ENCODE data around the gene HOXA9.

HOXA9 gene

DNA sequence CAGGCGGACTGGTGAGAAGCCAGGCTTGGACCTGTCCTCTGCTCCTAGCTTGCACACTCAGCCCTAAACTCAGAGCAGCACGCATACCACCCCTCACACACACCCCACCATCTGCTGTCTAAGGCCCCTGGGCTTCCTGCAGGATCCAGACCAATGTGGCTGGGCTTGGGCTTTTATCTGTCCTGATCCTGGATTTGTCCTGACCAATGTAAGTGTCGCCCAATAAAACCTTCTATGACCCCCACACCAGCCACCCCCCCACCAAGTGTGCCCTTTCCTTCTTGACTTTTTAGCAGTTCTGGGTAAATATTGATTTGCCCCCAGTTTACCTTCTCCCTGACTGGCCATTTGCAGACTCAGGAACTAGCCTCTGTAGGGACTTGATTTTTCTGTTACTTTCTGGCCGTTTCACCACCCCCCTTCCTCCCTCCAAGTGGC is 36.3 kb upstream of the HOXA9 start:
- no peak for FAIRE-seq
- no peak for DNase-seq (ENCODE audit: insufficient read length, low spot score)

DNA sequence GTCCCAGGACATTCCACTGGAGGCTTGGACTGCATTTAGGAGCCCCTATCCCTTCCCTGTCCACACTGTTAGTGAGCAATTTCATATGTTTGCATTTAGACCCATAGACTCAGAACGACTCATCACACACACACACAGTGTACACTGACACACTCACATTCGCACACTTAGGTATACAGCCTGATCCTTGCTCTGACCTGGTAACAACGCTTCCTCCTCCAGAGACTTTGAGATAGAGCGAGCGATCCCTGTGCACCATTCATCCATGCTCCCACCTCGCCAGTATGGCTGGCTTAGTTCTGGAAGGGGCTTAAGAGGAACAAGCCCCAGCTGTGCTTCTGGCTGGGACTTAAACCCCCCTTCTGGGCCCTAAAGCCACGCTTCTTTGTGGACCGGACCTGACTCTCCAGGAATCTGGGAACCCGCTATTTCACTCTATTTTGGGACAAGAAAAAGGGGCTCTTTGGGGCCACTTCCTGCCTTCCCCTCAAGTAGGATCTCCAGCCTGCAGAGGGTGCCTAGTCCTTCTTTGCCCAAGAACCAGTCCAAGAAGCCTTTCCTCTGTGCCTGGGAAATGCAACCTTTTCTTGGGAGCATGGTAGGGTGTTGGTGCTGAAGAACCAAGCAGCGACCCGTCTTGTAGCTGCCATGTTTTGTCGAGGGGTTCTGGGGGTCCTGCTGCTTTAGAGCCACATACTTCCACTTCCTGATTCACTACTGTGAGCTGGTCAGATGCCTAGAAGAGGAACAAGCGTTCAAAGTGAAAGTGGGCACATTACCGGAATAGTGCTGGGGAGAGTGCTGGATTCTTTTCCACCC is 35.6 kb upstream of the HOXA9 start:
- FAIRE-seq (no peak), DNase-seq (ENCODE audit: insufficient read length, low spot score) (no peak)

DNA sequence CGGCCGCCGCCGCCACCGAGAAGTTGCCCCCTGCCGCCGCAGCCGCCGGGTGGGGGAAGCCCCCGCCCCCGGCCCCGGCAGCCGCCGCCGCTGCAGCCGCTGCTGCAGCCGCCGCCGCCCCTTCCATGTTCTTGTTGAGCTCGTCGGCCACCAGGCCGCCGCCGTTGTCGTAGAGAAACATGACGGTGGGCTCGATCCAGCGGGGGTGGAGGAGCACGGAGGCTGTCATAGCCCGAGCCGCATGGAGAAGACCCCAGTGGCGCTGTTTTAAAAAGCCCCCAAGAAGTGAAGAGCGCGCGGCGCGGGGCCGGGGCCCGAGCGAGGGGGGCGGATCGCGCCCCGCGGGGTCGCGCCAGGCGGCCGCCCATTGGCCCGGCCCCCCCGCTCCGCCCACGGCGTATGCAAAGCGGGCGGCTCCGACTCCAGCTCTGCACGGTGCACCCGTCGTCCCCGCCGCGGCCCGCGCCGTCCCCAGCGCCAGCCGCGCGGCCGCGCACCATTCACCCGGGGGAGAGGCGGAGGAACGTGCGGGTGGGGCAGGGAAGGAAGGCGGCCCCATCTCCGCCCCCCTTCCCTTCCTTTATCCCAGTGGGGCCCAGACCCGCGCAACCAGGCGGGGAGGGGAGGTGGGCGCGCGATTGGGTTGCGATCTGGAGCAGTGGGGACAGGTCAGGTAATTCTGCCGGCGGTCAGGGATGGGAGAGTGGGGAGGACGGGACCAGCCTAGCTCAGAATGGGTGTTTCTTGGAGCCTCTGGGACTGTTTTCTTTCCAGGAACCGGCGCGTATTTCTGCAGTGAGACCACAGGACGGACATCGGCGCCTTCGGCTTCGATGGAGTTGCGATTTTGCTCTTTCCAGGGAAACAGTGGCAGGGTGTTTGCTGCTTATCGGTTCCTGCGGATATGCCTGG is 34.8 kb upstream of the HOXA9 start, which contains the start of gene HOXA13:
HOXA13 (minus strand) TSS at position 243 of the 912 bp plus-strand sequence; CDS start at position 229, 14 bp downstream.
- FAIRE-seq (no peak), DNase-seq (ENCODE audit: insufficient read length, low spot score) (no peak)

DNA sequence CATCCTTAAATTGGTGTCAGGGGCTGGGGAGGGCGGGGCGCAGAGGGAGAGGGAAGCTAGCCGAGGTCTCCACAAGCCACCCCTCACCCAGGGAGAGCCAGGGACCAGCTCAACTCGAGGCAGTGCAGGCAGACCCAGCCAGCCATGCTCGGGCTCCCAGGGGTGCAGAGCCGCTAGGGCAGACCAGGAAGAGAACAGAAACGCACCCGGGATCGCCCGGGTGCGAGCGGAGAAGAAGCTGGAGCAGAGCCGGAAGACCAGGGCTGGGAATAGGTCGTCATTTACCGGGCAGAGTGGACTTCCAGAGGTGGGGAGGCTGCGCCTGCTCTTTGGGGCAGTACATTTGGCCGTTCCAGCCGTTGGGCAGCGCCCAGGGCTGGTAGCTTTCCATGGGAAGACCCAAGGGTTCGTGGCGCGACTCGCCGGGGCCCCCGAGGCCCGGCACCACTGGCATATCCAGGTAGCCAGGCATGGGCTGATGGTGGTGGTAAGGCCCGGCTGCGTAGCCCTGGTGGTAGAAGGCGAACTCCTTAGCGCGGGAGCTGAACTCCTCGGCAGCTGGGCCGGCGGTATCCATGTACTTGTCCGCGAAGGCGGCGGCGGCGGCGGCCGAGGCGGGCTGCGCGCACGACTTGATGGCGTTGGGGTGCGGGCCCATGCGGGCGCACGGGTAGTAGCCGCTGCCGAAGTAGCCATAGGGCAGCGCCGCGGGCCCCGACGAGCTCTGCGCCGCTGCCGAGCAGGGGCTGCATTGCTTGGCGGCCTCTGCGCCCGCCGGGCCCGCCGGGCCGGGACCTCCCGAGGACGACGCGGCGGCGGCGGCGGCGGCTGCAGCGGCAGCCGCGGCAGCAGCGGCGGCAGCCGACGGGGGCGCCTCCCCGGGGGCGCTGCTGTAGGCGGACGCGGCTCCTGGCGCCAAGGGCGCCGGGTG is 33.8 kb upstream of the HOXA9 start:
- FAIRE-seq (no peak), DNase-seq (ENCODE audit: insufficient read length, low spot score) (no peak)

GRCh38 chr7:27198138-27198841 is 33.0 kb upstream of the HOXA9 start:
- no peak for FAIRE-seq
- no peak for DNase-seq (ENCODE audit: insufficient read length, low spot score)

DNA sequence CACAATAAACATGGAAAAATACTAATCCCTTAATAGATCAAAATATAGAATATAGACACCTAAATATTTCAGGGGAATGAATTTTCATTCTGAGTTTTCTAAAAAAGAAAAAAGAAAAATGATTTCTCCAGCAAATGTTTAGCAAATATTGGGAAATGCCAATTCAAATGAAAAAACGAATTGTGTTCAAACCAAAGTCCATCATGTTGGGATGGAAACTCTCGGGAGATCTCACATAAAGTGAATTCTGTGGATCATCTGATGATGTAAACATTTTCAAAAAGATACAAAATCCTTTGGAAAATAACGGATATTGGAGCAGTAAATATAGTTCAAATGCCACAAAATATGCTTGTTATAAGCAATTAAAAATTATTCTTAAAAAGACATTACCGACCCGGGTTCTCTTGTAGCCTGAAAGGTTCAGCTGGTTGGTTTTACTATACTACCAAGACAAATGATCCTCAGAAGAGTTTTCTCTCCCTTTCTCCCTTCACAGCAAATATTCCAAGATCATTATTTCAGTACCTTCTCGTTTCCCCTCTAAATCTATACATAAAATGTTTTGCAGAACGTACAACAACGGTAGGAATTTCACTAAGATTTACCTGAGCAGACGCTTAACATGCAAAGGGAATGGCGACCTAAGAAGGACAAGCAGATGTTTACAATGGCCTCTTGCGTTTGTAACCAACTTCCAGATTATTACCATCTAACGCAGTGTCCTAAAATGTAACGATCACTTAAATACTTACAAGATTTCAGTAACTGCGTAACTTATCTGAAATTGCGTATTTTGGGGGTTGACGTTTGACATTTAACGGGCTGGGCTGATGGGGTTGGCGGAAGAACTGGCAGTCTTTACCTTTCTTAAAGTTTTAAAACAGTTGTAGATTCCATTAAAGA is 32.1 kb upstream of the HOXA9 start:
- FAIRE-seq (no peak), DNase-seq (ENCODE audit: insufficient read length, low spot score) (no peak)

GRCh38 chr7:27196287-27196767 is 31.0 kb upstream of the HOXA9 start:
- DNase-seq (ENCODE audit: insufficient read length, low spot score) = peak; percentile 70
- peak; percentile 88 for FAIRE-seq

GRCh38 chr7:27194686-27195379 is 29.5 kb upstream of the HOXA9 start:
- no peak for DNase-seq (ENCODE audit: insufficient read length, low spot score)
- FAIRE-seq = no peak

- FAIRE-seq (no peak), DNase-seq (ENCODE audit: insufficient read length, low spot score) (no peak)
Measured at GRCh38 chr7:27194002-27194352, 28.6 kb upstream of the HOXA9 start.

- no peak for FAIRE-seq
- DNase-seq (ENCODE audit: insufficient read length, low spot score) = no peak
Measured at GRCh38 chr7:27193335-27194001, 28.1 kb upstream of the HOXA9 start.

GRCh38 chr7:27192546-27193334 is 27.4 kb upstream of the HOXA9 start:
- FAIRE-seq = no peak

DNA sequence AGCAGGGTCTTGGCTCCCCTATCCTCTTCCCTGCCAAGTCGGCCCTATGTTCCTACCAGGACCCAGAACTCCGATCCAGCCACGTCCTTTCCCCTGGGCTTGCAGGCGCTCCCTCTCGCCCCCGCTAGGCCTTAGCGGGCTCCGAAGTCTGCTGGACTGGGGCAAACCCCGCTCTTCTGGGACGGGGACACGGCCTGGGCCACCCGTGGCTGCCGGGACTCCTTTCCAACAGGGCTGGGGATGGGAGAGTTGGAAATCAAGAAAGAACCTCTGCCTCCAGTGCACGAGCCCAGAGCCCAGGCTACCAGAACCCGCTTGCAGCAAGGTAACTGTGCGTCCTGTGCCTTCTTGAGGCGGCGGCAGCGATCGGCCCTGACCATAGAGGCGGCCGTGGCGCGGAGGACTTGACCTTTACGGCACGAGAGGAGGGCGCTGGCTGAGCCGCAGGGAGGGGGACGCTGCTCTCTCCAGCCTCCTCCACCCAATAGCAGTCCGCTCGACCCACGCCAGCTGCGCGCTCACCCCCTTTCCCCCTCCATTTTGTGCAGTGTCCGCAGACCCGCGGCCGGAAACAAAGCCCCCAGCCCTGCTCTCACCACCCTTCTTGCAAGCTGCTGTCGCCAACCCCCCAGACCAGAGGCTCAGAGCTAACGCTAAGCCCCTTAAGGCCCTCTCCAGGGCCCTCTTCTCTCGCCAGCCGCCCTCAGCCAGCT is 26.7 kb upstream of the HOXA9 start:
- FAIRE-seq (no peak), DNase-seq (ENCODE audit: insufficient read length, low spot score) (no peak)

More at GRCh38 chr7:27192546-27193334, 27.4 kb upstream of the HOXA9 start:
- DNase-seq (ENCODE audit: insufficient read length, low spot score) = no peak

DNA sequence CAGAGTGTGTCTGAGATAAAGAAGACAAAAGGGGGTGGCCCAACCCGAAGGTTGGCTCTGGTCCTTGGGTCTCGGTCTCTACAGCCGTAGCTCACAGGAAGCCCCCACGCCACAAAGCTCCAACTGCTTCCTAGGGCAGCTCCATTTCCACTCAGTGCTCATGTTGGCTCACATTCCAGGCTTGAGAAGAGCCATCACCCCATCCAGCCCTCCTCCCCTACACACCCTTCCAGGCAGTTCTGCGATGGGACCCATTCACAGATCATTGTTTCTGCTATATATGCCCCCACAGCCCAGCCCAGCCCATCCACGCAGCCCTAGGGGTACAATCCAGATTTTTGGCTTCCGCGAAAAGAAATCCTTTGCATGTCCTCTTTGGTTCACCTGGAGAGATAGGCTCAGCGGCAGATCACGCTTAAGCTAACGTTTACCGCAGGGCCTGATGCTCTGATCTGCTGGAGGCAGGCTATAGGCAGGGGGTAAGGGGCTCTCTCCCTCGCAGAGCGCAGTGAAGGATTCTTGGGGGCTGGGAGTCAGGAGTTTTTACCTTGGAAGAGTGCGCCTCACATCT is 25.9 kb upstream of the HOXA9 start:
- DNase-seq (ENCODE audit: insufficient read length, low spot score) (no peak), FAIRE-seq (no peak)

DNA sequence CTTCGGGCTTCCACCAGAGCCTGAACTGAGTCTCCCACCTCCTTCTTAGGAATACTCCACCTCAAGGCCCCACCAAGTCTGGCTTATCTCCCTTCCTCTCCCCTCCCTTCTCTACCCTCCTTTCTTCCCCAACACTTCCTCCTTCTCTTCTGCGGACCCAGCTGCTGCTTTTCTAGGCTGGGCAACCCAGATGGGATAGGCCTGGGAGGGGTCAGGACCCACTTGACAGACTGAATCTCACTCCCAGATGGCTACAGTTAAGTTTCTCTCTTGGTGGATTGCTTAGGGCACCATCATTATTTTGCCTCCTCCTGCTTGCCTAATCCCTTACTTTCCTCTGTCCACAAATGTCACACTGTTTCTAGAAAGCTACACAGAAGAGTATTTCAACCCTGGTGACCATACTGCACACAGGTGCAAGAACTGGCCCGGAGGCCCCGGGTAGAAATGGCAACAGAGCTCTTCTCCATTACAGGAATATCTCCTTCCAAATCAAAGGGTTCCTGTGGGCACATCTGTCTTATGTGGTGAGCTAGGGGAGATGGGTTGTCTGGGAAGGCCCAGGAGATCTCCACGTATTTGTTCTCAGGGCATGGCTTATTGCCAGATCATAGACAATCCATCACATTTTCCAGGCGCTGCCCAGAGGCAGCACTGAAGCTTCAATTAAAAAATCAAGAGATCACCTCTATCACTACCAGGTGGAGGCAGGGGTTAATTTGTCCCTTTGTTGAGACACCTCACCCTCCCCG is 24.8 kb upstream of the HOXA9 start:
- DNase-seq (ENCODE audit: insufficient read length, low spot score) = no peak
- no peak for FAIRE-seq

DNA sequence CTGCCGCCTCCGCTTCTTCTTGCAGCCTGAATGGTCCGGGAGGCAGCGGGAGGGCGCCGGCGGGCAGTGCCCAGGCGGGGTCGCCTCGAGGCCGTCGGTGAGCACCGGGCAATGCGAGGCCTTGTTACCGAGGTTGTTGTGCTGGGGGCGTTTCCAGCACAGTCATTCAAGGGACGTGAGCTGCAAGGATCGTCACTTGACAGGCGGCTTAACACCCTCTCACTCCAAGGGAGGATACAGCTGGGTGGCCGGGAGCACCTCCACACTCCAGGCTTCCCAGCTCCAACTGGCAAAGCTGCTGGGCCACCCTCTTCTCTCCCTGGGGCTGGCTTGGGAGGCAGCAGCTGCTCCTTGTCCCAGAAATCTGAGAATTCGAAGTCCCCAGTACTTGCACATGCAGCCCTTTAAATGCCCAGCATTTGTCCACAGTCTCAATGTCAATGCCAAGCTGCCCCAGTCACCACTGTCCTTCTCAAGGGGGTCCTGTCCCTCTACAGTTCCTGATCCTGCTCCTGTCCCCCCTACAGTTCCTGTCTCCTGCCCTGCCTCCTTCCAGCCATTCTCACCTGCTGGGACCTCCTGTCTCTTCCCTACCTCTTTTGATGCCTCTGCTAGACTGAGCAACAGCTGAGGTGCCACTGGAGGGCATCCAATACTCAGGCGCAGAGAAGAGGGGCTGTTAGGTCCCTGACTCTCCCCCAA is 24.1 kb upstream of the HOXA9 start:
- DNase-seq (ENCODE audit: insufficient read length, low spot score) = no peak
- no peak for FAIRE-seq

All from GM19239 (cell line).